Stimulated activated CD8-positive, alpha-beta memory T cell treated with anti-CD3 and anti-CD28 coated beads, Interleukin-15, amount 100 ng/mL, for 4 hours (primary cell): Measurements from ENCODE around the gene TTC9B.
A peak's percentile ranks its signal among the peaks of the same experiment; 100 is the strongest.

Experiments
- DNase-seq, 2 donors: peaks; one replicate each; pipeline ENCODE4 v3.0.0-alpha.2; 2020; ENCODE audit warnings: low read depth in 2 of 2

TTC9B gene

GRCh38 chr19:40217934-40218890, at the start of gene TTC9B:
TTC9B (minus strand) TSS chr19:40218384; CDS start chr19:40218381, 3 bp downstream.
- DNase-seq, result peak in 1 of 2 donors; percentile 17

DNA sequence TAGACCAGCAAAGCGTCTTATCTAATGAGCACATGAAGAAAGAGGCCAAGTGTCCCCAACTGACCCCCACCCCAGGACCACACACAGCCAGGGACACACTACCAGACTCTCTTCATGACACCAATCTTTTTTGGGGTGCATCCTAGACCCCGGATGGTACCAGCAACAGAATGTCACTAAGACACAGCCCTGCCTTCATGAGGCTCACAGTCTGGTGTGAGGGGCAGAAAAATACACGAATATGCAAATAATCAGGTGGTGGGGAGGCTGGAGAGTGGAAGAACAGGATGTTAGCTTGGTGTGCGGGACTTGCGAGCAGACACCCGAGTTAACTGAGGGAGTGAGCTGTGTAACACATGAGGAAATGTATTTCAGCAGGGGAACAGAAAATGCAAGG, 49.4 kb upstream of the TTC9B start:
- DNase-seq, result no peak

- DNase-seq, result no peak
Observed at GRCh38 chr19:40266912-40267600, 48.9 kb upstream of the TTC9B start.

- no peak for DNase-seq
Observed at GRCh38 chr19:40266119-40266518, 47.9 kb upstream of the TTC9B start.

DNA sequence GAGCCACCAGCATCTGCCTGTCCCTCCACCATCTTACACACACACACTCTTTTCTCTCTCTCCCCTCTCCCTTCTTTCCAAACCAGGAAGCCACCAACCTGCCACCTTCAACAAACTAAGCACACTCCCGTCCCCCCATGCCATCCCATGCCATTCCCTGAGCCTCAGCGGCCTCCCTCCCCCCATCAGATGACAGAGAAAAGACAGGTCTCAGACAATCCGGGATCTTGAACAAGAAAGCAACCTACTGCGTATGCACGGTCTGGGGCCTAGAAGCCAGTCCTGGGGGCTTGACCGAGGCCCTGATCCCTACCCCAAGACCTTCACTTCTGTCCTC, 47.5 kb upstream of the TTC9B start:
- DNase-seq, result no peak

GRCh38 chr19:40265055-40265762, 47.0 kb upstream of the TTC9B start:
- no peak for DNase-seq

DNA sequence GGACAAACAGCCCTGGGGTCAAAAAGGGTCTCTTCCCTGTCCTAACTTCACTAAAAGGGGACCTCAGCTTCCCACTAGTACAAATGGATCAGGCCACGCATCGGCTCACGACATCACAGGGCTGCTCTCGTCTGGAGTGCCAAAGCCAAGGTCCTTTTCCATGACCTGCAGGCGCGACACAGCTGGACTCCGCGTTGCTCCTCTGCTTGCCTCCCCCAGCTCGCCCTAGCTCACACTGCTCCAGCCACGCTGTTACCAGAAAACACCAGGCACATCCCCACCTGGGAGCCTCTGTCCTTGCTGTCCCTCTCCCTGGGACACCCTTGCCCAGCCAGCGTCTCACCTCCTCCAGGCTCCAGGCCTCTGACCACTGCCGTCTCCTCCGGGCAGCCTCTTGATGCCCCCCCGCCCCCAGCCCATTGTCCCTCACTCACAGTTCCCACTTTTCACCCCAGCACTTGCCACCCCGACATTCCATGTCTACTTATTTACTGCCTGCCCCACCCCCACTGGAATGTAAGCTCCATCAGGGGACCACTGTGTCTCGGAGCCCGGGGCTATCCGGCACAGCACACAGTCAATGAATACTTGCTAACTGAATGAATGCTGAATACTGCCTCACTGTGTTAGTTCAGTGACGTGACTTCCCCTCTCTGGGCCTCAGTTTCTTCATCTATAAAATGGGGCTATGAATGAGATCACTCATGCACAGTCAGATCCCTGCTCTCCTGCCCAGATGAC, 46.3 kb upstream of the TTC9B start:
- no peak for DNase-seq

DNA sequence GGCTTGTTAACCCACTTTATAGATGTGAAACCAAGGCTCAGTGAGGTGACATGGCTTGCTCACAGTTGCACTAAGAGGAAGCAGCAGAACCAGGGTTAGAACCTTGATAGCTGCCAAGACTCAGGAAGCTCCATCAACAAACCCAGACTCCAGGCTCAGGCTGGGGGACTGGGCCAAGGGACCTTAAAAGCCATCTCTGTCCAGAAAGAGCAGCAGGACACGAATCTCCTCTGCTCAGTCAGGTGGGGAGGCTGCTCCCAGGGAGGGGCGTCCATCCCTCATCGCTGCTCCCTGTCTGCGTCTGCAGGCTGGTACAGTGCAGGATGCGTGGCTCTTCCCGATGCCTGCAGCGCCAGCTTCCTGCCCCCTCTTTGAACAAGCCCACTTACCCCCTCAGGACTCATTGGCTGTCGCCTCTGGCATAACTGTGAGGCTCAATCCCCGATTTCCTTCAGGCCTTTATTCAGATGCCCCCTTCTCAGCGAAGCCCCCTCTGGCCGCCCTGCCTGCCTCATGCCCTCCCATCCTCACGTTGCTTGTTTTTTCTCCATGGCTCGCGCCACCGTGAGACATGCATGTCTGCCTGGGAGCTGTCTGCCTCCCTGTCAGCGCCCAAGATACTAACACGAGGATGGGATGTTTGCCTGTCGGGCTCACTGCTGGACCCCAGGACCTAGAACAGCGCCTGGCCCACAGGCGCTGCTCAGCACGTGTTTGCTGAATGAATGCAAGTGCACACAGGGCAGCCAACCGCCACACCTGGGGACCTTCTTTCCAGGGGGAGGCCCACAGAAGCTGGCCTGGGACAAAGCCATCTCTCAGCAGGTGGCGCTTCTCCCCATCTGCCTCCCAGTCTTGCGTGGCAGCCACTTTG, 45.5 kb upstream of the TTC9B start:
- no peak for DNase-seq

DNA sequence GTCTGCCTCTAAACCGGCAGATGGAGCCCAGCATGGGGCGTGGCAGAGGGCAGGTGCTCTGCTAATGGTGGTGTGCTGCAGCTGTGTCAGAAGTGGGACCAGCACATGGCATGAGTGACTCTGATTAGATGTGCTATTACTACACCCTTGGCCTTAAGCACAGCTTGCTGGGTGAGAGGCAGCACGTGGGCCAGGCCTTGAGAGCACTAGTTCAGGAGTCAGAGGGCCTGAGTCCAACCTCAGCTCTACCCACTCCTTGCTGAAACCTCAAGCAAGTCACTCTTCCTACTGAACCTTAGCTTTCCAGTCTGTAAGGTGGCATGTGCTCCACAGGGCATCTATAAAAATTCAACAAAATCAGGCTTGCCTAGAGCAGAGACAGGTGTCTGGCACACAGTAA, 44.2 kb upstream of the TTC9B start:
- DNase-seq, result no peak

DNA sequence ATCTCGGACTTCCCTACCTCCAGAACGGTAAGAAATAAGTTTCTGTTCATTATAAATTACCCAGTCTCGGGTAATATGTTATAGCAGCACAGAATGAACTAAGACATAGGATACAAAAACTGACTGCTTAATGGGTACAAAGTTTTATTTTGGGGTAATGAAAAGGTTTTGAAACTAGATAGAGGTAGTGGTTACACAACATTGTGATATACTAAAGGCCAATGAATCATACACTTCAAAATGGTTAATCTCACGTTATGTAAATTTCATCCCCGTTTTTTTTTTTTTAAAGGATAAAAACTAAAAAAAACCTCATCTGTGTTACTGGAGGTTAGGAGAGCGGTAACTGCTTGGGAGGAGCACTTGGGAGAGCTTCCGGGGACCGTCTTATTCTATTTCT, 43.4 kb upstream of the TTC9B start:
- no peak for DNase-seq

GRCh38 chr19:40257096-40257517, 38.9 kb upstream of the TTC9B start:
- no peak for DNase-seq

- DNase-seq, result no peak
Observed at GRCh38 chr19:40256512-40256911, 38.3 kb upstream of the TTC9B start.

- no peak for DNase-seq
Observed at GRCh38 chr19:40255619-40256166, 37.5 kb upstream of the TTC9B start.

GRCh38 chr19:40254714-40255418, 36.7 kb upstream of the TTC9B start:
- no peak for DNase-seq

- DNase-seq, result no peak
Observed at GRCh38 chr19:40253611-40254092, 35.5 kb upstream of the TTC9B start.

DNA sequence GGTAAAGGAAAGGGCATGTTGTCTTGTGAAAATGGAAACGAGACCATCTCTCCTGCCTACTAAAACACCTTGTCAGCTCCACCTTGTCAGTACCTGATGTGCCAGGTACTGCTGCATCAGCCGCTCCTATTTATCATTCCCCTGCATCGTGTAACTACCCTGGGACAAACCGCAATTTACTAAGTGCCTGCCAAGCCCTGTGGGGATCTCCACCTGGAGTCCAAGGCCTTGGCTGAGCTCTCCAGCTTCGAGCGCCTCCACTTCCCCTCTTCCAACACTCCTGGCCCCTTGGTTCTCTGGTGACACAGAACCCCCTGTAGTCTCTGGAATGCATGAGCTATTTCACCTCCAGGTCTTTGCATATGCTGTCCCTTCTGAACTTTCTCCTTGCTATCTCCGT, 34.2 kb upstream of the TTC9B start:
- no peak for DNase-seq

DNA sequence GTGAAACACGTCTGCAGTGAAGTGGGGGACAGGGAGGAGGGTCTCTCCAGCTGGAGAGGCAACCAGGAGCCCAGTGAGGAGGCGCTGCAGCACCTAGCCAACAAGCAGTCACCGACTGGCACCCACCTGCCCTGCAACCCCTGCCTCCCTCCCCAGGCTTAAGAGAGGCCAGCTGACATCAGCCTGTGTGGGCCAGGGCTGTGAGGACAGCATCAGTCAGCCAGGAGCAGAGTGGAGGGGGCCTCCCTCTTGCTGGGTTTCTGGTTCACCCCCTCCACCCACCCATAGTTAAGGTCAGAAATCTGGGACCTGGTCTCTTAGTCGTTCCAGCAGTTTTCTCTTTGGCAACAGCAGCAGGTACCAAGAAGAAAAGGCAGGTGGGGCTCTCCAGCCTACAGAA, 33.8 kb upstream of the TTC9B start:
- no peak for DNase-seq

GRCh38 chr19:40251244-40251643, 33.1 kb upstream of the TTC9B start:
- DNase-seq, result no peak

DNA sequence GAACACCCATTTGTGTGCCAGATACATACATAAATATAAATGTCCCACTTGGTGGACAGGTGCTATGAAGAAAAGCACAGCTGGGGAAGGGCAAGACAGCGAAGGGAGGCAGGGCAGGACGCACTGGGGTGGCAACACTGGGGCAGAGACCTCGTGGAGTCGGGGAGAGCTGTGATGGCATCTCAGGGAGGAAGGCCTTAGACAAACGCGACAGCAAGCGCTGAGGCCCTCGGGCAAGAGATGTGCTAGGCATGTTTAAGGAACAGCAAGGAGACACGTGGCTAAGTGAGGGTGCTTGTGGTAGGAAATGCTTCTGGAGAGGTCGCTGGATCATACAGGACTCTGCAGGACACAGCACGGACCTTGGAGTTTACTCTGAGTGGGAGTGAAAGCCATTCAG, 31.6 kb upstream of the TTC9B start:
- DNase-seq, result no peak

- no peak for DNase-seq
Observed at GRCh38 chr19:40249201-40249600, 31.0 kb upstream of the TTC9B start.
